ENCODE results near the gene STAT1.

Gene STAT1

GRCh38 chr2:191043438-191043837 is 29.5 kb upstream of the STAT1 start:
- in situ Hi-C loops (cut with MboI; ENCODE audit: low sequenced_read_pairs, unreplicated experiment): no loop called here
- DNase-seq (ENCODE audit: low spot score): no peak
- no peak for TF ChIP-seq CTCF (IDR thresholded peaks at IDR 0.05; ENCODE audit: borderline replicate concordance, control extremely low read depth, extremely low read depth, insufficient read depth, missing control alignments)

- in situ Hi-C loops (cut with MboI; ENCODE audit: low sequenced_read_pairs, unreplicated experiment): no loop called here
- no peak for TF ChIP-seq CTCF (IDR thresholded peaks at IDR 0.05; ENCODE audit: borderline replicate concordance, control extremely low read depth, extremely low read depth, insufficient read depth, missing control alignments)
- DNase-seq (ENCODE audit: low spot score): no peak
These were observed 27.6 kb upstream of the STAT1 start for GRCh38 chr2:191041418-191042161.

GRCh38 chr2:191039616-191040015 is 25.6 kb upstream of the STAT1 start:
- in situ Hi-C loops (cut with MboI; ENCODE audit: low sequenced_read_pairs, unreplicated experiment): no loop called here
- no peak for DNase-seq (ENCODE audit: low spot score)
- no peak for TF ChIP-seq CTCF (IDR thresholded peaks at IDR 0.05; ENCODE audit: borderline replicate concordance, control extremely low read depth, extremely low read depth, insufficient read depth, missing control alignments)

GRCh38 chr2:191038741-191039140 is 24.8 kb upstream of the STAT1 start:
- TF ChIP-seq CTCF (IDR thresholded peaks at IDR 0.05; ENCODE audit: borderline replicate concordance, control extremely low read depth, extremely low read depth, insufficient read depth, missing control alignments): no peak
- no peak for DNase-seq (ENCODE audit: low spot score)
- in situ Hi-C loops (cut with MboI; ENCODE audit: low sequenced_read_pairs, unreplicated experiment): no loop called here

GRCh38 chr2:191038241-191038725 is 24.3 kb upstream of the STAT1 start:
- in situ Hi-C loops (cut with MboI; ENCODE audit: low sequenced_read_pairs, unreplicated experiment): no loop called here
- no peak for TF ChIP-seq CTCF (IDR thresholded peaks at IDR 0.05; ENCODE audit: borderline replicate concordance, control extremely low read depth, extremely low read depth, insufficient read depth, missing control alignments)
- no peak for DNase-seq (ENCODE audit: low spot score)

GRCh38 chr2:191037351-191037750 is 23.4 kb upstream of the STAT1 start:
- in situ Hi-C loops (cut with MboI; ENCODE audit: low sequenced_read_pairs, unreplicated experiment): no loop called here
- no peak for TF ChIP-seq CTCF (IDR thresholded peaks at IDR 0.05; ENCODE audit: borderline replicate concordance, control extremely low read depth, extremely low read depth, insufficient read depth, missing control alignments)
- DNase-seq (ENCODE audit: low spot score): no peak
